Activated CD8-positive, alpha-beta T cell treated with anti-CD3 and anti-CD28 coated beads for 36 hours (primary cell): Measurements from ENCODE around the gene TAC3. TPM values are rescaled to one million over a fixed set of nuclear protein-coding genes. Genes with fewer than 3 reads are reported as not detected.
A peak's percentile ranks its signal among the peaks of the same experiment; 100 is the strongest.

Experiments
- ATAC-seq: fragments of 200-7000 bp; cut with Tn5 transposase; one replicate; pipeline ENCODE4 v1.10.0; 2021; ENCODE audit warnings: mild to moderate bottlenecking, moderate library complexity
- CTCF ChIA-PET: fragments of 350-600 bp; sonication (Branson Sonifier 250); formaldehyde crosslinking; loops from one replicate; lab custom pipeline; 2021; ENCODE audit warnings: antibody characterized with exemption; lab: Charles Lee
- POLR2A ChIA-PET: fragments of 350-600 bp; sonication (Branson Sonifier 250); formaldehyde crosslinking; loops from one replicate; lab custom pipeline; 2021; ENCODE audit warnings: antibody characterized with exemption; lab: Charles Lee
- DNase-seq: peaks from one replicate; pipeline ENCODE4 v3.0.0-alpha.2; 2020
- H3K27ac Mint-ChIP-seq: one replicate; pipeline ENCODE4 v1.8.0; 2021; ENCODE audit warnings: mild to moderate bottlenecking, mixed read lengths
- H3K27me3 Mint-ChIP-seq: one replicate; pipeline ENCODE4 v1.8.0; 2021; ENCODE audit warnings: mixed read lengths
- H3K36me3 Mint-ChIP-seq: one replicate; pipeline ENCODE4 v1.8.0; 2021; ENCODE audit warnings: low read depth, mixed read lengths
- H3K4me1 Mint-ChIP-seq: one replicate; pipeline ENCODE4 v1.8.0; 2021; ENCODE audit warnings: low read depth, mixed read lengths
- H3K4me3 Mint-ChIP-seq: one replicate; pipeline ENCODE4 v1.8.0; 2021; ENCODE audit warnings: mild to moderate bottlenecking, moderate library complexity, mixed read lengths
- H3K9me3 Mint-ChIP-seq: one replicate; pipeline ENCODE4 v1.8.0; 2021; ENCODE audit warnings: mixed read lengths
- CTCF ChIP-seq: fragments of 200-600 bp; IDR thresholded peaks from one replicate; pipeline ENCODE4 v1.8.0; 2022; ENCODE audit warnings: antibody characterized with exemption, mild to moderate bottlenecking
- intact Hi-C: fragments of 100-400 bp; cut with micrococcal nuclease; formaldehyde crosslinking; loops from one replicate; pipeline ENCODE4 v1.10.0; 2022
- total RNA-seq, 2 experiments: library from RNA; stranded (reverse); gene quantifications; one replicate each; pipeline ENCODE4 v1.2.3, GENCODE V29; 2021

TAC3 gene
- total RNA-seq: under 1 TPM; 0.34 to 0.54 TPM

DNA sequence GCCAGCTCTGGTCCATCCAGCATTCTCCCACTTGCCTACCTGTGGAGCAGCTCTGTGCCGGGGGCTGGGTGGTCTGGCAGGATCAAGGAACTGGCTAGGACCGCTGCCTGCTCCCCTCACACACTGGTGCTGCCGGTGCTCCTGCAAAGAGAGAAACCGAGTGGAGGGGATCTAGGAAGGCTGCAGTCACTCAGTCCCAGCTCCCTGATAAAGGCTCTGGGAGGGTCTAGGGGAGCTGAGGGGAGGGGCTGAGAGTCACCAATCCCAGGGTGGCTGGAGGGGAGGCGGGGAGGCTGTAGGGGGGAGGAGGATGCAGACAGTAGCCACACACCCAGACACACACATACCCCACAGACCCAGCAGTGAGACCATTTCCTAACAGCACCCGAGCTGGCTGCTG, at the start of gene TAC3:
TSS of gene TAC3 (minus strand) at position 182 of the 400 bp plus-strand sequence. CDS start 732 bp downstream, outside the sequence.
- H3K27ac Mint-ChIP-seq: no peak within 1 kb of the TSS
- DNase-seq: no peak
- no peaks in the 10 kb centered on the region for H3K27me3 Mint-ChIP-seq
- H3K36me3 Mint-ChIP-seq: no peaks in the 10 kb centered on the region
- H3K4me1 Mint-ChIP-seq: peaks cover 17% of the 10 kb centered on the region
- ChIA-PET POLR2A (interaction anchor here (0.9 to 1.7 kb wide), 4 partner anchors 9 to 291 kb away, joined by 3 to 5 read pairs (median 4); partner anchors contain the start of gene NACA), CTCF (interaction anchor here (0.7 to 5.0 kb wide), 10 partner anchors 8 to 167 kb away, joined by 3 to 25 read pairs (median 4); no protein-coding TSS in a partner anchor)
- no peak for ATAC-seq
- intact Hi-C loops: no loop called here
- no peak for TF ChIP-seq CTCF
- H3K9me3 Mint-ChIP-seq: no peaks in the 10 kb centered on the region
- H3K4me3 Mint-ChIP-seq: no peak within 1 kb of the TSS

DNA sequence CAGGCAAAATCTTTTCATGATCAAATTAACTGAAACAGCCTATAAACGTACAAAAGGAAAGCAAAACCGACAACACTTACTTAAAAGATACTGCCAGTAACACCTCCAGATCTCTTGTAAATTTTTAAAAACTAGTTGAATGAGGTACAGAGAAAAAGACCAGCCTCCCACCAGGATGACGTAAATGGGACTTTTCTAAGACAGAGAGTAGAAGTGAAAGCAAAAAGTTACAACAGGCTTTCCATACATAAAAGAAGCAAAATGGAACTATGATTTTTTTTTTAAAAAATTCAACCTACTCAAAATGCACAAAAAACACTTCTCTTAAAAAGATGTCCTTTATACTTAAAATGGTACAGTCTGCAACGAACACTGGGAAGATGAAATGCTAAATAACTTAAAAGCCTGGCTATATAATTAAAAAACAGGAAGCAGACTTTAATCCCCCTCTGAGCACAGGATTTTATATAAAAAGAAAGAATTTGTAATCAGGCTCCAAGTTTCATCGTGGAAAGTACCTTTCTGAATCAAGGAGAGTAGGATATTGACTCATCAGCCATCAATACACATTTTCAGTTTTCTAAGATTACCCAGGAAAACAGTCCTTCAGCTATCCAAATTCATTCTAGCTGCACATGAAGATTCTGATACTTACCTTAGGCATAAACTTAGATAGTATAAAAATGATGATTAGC, 47.8 kb upstream of the TAC3 start:
- DNase-seq (peak; percentile 86), ATAC-seq (peak; percentile 83)
- H3K36me3 Mint-ChIP-seq: peaks cover 74% of the 10 kb centered on the region
- ChIA-PET POLR2A (interaction anchor here (0.6 to 5.4 kb wide), 5 partner anchors 16 to 141 kb away, joined by 3 to 58 read pairs (median 3); partner anchors contain the start of gene STAT6), CTCF (interaction anchor here (1.7 to 6.0 kb wide), 14 partner anchors 11 to 119 kb away, joined by 4 to 66 read pairs (median 14); partner anchors contain the start of genes MYO1A, NAB2, NEMP1 and STAT6)
- H3K4me3 Mint-ChIP-seq: peak overlapping the region; percentile 67
- peak overlapping the region; percentile 90 for H3K27ac Mint-ChIP-seq
- H3K27me3 Mint-ChIP-seq: no peaks in the 10 kb centered on the region
- peaks cover 4% of the 10 kb centered on the region for H3K9me3 Mint-ChIP-seq
- no peak for TF ChIP-seq CTCF
- peaks cover 63% of the 10 kb centered on the region for H3K4me1 Mint-ChIP-seq
- intact Hi-C loops: loop anchor here (2.0 to 10.0 kb wide), 2 partner anchors 47 to 379 kb away; partner anchors contain the start of genes PTGES3 and STAT6

DNA sequence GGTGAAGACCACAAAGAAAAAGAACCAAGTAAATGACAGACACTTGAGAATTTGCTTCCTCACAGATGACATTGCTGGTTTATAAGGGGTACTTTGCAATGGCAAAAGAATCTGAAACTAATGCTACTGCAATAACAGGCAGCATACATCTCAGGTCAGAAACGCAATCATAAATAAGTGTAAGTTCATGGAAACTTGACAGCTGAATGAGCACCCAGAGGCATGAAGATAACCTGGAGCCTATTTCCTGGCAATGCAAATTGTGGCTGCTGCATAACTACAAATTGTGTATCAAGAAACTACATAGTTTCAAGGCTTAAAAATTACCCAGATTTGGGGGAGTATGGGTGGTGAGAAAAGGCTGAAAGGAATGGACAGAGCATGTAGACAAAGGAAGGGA, 42.1 kb upstream of the TAC3 start:
- no peaks in the 10 kb centered on the region for H3K27me3 Mint-ChIP-seq

DNA sequence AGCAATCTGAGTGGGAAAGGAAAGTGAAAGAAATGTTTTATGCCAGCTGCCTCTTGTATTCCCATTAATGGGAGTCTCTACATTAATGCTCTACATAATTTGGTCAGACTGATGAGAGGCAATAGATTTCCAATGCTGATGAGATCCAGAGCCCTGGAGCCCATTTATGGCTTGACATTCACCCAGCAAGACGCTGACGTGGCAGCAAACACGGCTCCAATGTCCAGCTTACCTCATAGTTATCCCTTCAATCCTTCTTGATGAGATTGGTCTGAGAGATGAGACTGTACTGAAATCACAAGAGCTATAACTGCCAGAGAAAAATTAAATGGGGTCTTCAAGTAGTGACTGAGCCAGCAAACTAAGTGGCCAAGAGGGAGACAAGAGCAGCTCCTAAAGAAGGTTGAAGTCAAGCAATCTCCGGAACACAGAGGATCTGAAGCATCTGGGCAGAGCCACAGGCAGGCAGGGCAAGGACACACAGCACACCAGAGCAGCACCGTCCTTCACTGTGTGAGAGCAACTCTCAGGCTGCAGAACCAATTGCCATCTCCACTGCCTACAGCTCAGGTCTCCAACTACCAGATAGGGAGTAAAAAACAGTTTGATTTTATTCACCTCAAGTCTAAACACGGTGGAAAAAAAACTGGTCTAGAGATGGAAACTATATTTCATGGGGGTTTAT, 40.9 kb upstream of the TAC3 start:
- Mint-ChIP-seq H3K9me3 (no peaks in the 10 kb centered on the region), H3K4me3 (no peak overlapping the region), H3K4me1 (peaks cover 32% of the 10 kb centered on the region), H3K27me3 (no peaks in the 10 kb centered on the region), H3K36me3 (peaks cover 71% of the 10 kb centered on the region), H3K27ac (peak overlapping the region; percentile 6)
- CTCF ChIA-PET: interaction anchor here (0.9 to 2.1 kb wide), 11 partner anchors 11 to 70 kb away, joined by 3 to 11 read pairs (median 4); partner anchors contain the start of gene ZBTB39
- DNase-seq (no peak), ATAC-seq (no peak)
- intact Hi-C loops: no loop called here
- POLR2A ChIA-PET: interaction anchor here (1.5 to 1.9 kb wide), 2 partner anchors 9 to 53 kb away, joined by 5 to 7 read pairs; no protein-coding TSS in a partner anchor
- no peak for TF ChIP-seq CTCF

More for the DNA sequence above, 42.1 kb upstream of the TAC3 start:
- Mint-ChIP-seq H3K36me3 (peaks cover 73% of the 10 kb centered on the region), H3K27ac (peak overlapping the region; percentile 60), H3K9me3 (no peaks in the 10 kb centered on the region), H3K4me3 (no peak overlapping the region), H3K4me1 (peaks cover 42% of the 10 kb centered on the region)
- intact Hi-C loops: no loop called here
- DNase-seq: no peak
- CTCF ChIA-PET: interaction anchor here (0.8 to 5.6 kb wide), 8 partner anchors 8 to 56 kb away, joined by 3 to 66 read pairs (median 3); partner anchors contain the start of genes MYO1A and STAT6
- POLR2A ChIA-PET: interaction anchor here (1.2 to 1.9 kb wide), 3 partner anchors 11 to 54 kb away, joined by 4 to 7 read pairs (median 4); partner anchors contain the start of gene NEMP1
- TF ChIP-seq CTCF: no peak
- ATAC-seq: no peak
